ENCODE data around the gene TBC1D22B.

TBC1D22B gene

GRCh38 chr6:37366910-37367309 is 109.3 kb downstream of the TBC1D22B start:
- DNase-seq, result no peak

- DNase-seq, result no peak
Measured at GRCh38 chr6:37368961-37369320, 111.4 kb downstream of the TBC1D22B start.

- no peak for DNase-seq
Measured at GRCh38 chr6:37369321-37370201, 112.0 kb downstream of the TBC1D22B start.

- DNase-seq, result peak; percentile 25
Measured at GRCh38 chr6:37371154-37372083, 113.8 kb downstream of the TBC1D22B start.

- no peak for DNase-seq
Measured at GRCh38 chr6:37372116-37372515, 114.5 kb downstream of the TBC1D22B start.

GRCh38 chr6:37373822-37374471 is 116.4 kb downstream of the TBC1D22B start:
- no peak for DNase-seq

GRCh38 chr6:37375376-37375775 is 117.8 kb downstream of the TBC1D22B start:
- DNase-seq, result no peak

- no peak for DNase-seq
Measured at GRCh38 chr6:37376078-37376743, 118.6 kb downstream of the TBC1D22B start.

- DNase-seq, result peak; percentile 90
Measured at GRCh38 chr6:37381579-37381978, 124.0 kb downstream of the TBC1D22B start.
